H1 (cell line): ENCODE data around the gene AKAP12.

Experiments
- CTCF ChIP-seq, 3 experiments: IDR thresholded peaks; 1 replicate in 2 of 3; 2 replicates in 1 of 3; pipeline versions ENCODE4 v1.5.1 to v1.6.1; 2011; ENCODE audit warnings: low read length in 3 of 3, mild to moderate bottlenecking in 3 of 3, inconsistent platforms in 2 of 3, low read depth in 1 of 3, moderate library complexity in 1 of 3; ENCODE audit not compliant: insufficient read depth in 1 of 3; ENCODE audit errors: control extremely low read depth in 1 of 3
- JUN ChIP-seq: IDR thresholded peaks from 2 replicates; pipeline ENCODE4 v1.6.1; 2011; ENCODE audit warnings: low read depth, mild to moderate bottlenecking, improper control_type of control experiment, low read length

- TF ChIP-seq CTCF (IDR thresholded peaks at IDR 0.05; ENCODE audit: control extremely low read depth in 1 of 3, insufficient read depth in 1 of 3, low read depth in 1 of 3, low read length in 3 of 3) (no peak), JUN (no peak)
These were observed 86.5 kb downstream of the AKAP12 start for GRCh38 chr6:151326116-151326825.
